Stimulated activated CD8-positive, alpha-beta memory T cell treated with anti-CD3 and anti-CD28 coated beads, Interleukin-2, amount 100 ng/mL, for 1 hour (primary cell): ENCODE results near the gene ADAMTS12.
A peak's percentile ranks its signal among the peaks of the same experiment; 100 is the strongest.
"Not testable (repeated sequence)": the region's sequence is repeated elsewhere in the genome, so short reads cannot be mapped to it uniquely, and the experiment has no call there.

Source experiments
- DNase-seq, 2 donors: peaks; one replicate each; pipeline ENCODE4 v3.0.0-alpha.2; 2020; ENCODE audit warnings: low read depth in 2 of 2

Gene ADAMTS12

DNA sequence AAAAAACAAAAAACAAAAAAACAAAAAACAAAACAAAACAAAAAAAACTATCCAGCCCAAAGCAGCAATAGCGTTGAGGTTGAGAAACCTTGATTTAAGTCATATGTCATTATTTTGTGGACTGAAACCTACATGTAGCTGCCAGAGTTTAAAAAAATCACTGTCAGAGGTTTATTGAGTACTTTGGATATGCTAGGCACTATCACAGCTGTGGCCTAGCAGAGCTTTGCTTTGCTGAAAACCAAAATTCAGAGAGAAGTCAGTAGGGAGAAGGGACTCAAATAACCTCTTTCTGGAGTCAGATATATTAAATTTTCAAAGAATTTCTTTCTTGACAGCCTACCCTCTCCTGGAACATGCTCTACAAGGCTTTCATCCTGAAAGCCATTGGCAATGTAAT is 299.5 kb downstream of the ADAMTS12 start:
- DNase-seq = no peak

- peak in 1 of 2 donors; percentile 18 for DNase-seq
These were observed 303.0 kb downstream of the ADAMTS12 start for GRCh38 chr5:33588654-33589372.

DNA sequence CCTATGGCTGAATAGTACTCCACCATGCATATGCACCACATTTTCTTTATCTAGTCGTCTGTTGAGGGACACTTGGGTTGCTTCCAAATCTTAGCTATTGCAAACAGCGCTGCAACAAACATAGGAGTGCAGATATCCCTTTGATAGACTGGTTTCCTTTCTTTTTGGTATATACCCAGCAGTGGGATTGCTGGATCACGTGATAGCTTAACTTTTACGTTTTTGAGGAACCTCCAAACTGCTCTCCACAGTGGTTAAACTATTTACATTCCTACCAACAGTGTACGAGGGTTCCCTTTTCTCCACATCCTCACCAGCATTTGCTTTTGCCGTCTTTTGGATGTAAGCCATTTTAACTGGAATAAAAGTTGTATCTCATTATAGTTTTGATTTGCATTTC is 308.5 kb downstream of the ADAMTS12 start:
- no peak for DNase-seq

DNA sequence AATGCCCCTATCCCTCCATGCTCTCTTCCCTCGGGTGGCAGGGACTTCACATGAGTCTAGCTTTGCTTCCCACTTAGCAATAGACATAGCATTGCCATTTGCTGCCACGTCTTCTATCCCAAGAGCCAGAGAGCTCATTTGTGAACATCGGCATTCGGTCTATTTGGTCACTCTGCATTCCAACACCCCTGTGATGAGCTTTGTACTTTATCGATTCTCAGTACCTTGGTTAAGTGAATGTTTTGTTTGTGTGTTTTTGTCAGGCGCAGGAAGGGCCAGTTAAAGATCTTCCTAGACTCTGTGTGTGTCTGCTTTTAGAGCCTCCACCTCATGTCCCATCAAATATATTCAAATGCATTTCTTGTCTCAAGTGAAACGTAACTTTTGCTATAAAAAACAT is 309.4 kb downstream of the ADAMTS12 start:
- no peak for DNase-seq

DNA sequence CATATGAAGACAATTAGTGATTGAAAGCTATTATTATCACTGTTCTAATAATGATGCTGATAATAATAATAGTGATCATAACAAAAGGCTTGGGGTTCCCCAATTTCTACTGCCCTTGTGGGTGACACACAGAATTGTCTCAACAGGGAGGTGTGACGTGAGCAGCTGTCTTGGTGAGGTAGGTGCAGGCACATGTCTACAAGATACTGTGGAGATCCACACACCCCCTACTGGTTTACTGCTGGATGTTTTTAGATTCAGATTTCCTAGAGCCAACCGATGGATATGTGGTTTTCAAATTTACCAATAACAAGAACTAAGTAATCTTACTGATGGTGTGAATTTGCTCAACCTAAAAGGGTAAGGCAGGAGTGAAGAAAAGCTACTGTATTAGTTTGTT is 312.0 kb downstream of the ADAMTS12 start:
- no peak for DNase-seq

DNA sequence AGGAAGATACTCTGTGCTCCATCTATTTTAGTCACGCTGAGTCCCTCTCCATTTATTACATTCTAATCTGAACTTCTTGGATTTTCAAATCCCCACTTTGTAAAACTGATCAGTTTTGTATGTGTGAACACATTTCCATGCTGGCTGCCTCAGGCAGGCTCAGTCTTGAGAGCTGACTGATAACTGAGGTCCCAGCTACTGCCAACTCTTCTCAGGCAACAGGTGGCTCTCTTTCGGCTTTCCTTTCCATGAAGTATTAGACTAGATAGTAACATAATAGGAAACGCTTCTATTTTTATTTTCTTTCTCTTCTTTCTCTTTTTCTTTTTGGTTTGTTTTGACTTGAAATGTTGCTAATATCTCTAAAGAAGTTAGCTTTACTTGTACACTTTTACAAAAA is 312.6 kb downstream of the ADAMTS12 start:
- DNase-seq = no peak

GRCh38 chr5:33576726-33577590 is 314.8 kb downstream of the ADAMTS12 start:
- DNase-seq = no peak

- DNase-seq = no peak
These were observed 326.5 kb downstream of the ADAMTS12 start for GRCh38 chr5:33565324-33565723.

DNA sequence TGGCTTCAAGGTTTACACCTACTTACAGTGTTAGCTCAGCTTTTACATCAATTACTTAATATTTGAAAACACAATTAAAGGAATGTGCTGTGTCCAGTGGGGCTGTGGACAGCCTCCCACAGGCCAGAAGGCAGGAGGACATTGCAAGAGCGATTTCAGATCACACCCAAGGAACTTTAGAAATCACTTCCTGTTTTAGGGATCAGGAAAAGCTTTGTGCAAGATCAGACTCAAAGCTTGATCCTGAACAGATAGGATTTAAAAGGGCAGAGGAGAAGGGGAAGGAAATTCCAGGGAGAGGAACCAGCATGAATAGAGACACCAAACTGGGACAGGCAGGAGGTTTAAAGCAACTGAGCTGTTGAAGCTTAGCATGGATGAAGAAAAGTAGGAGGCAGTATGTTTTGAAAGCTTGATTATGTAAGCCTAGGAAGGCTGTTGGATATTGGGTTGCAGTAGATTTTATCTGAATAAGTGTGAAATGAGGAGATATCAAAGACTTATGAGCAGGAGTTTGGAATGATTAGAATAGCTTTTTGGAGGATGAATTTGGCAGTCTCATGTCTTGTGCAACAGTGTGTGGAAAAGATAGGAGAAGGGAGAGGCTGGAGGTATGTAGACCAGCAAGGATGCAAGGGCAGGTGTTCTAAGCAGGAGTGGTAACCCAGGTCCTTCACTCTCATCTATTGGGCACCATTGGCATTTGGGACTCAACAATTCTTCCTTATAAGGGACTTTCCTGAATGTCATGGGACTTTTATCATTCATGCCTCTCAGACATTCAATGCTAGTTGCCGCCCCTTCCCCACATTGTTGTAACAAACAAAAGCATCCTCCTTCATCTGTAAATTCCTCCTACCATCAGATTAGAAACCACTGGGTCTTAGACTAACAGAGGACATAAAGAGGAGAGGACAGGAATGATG is 327.5 kb downstream of the ADAMTS12 start:
- DNase-seq = no peak

DNA sequence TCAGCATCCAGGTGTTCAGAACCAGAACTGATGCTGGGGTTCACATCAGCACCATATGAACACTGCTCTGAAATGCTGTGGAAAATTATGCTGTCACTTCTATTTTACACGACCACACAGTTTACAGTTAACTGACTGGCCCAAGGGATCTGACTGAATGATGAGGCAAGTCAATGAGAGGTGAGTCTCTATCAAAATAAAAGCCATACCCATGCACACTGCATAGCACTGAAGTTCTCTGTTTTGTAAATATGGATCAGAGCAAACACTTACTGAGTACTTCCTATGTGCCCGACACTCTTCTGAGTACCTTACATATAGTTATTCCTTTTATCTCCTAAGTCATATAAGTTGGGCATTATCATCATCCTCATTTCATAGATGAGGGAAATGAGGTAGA is 328.3 kb downstream of the ADAMTS12 start:
- no peak for DNase-seq

DNA sequence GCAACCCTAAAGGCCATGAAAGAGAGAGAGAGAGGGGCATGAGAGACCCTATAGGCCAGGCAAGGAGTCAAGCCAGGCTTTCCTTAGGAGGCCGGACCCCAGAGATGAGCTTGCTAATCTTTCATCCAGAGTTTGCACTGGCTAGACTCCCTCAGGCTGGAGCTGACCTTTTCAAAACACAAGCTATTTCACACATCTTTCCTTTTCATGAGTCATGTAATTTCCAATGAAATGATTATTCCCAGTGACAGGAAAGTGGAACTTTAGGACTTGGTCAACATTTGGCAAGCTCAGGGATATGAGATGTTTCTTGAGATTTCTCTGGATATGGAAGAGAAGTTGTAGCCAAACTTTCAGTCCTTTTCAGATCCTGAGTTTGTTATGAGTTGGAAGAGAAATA is 333.3 kb downstream of the ADAMTS12 start:
- DNase-seq = no peak

GRCh38 chr5:33557605-33558004 is 334.2 kb downstream of the ADAMTS12 start:
- DNase-seq = no peak

- no peak for DNase-seq
These were observed 335.2 kb downstream of the ADAMTS12 start for GRCh38 chr5:33556330-33557328.

- no peak for DNase-seq
These were observed 341.7 kb downstream of the ADAMTS12 start for GRCh38 chr5:33549982-33550567.

DNA sequence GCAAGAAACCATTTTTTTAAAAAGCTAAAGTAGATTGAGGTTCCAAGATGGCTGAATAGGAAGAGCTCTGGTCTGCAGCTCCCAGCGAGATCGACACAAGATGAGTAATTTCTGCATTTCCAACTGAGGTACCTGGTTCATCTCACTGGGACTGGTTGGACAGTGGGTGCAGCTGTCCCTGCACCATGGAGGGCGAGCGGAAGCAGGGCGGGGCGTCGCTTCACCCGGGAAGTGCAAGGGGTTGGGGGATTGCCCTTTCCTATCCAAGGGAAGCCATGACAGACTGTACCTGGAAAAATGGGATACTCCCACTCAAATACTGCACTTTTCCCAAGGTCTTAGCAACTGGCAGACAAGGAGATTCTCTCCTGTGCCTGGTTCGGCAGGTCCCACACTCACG is 352.0 kb downstream of the ADAMTS12 start:
- not testable (repeated sequence) for DNase-seq

- no peak for DNase-seq
These were observed 352.6 kb downstream of the ADAMTS12 start for GRCh38 chr5:33539212-33539611.

- DNase-seq = no peak
These were observed 353.6 kb downstream of the ADAMTS12 start for GRCh38 chr5:33538201-33538600.

DNA sequence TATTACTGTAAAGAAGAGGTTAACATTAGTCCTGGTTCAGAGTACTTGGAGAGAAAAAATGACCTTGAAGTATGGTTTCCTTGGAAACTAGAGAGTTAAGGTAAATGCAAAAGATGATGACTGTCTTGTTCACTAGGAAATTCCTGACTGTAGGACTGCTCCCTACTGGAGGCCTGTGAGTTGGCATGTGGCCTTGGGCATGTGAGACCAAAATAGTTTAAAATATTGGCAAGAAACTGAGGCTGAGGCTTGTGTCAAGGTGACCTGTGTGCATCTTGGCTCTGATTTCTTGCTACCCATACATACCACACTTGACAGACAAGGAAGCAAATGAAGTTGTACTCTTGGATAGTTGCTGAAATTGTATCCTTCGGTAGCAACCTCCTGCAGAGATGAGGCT is 354.6 kb downstream of the ADAMTS12 start:
- DNase-seq = no peak

- no peak for DNase-seq
These were observed 355.0 kb downstream of the ADAMTS12 start for GRCh38 chr5:33536802-33537201.

DNA sequence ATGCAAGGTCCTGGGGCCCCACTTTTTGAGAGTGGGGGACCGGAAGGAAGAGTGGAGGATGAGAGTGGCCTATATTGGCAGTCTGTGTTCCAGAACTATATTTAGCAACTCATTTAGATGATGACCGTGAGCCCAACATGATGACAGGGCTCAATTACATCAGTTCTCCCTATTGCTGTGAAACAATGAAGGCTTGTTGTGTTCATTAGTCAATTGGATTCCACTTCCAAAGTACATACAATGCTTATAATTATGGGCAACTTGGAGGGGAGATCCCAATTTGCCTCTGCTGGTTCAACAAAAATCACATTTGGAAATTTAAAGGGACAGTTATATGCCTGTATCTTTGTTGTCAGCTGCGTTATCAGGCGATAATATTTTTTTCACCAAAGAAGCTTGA is 360.0 kb downstream of the ADAMTS12 start:
- DNase-seq = no peak

DNA sequence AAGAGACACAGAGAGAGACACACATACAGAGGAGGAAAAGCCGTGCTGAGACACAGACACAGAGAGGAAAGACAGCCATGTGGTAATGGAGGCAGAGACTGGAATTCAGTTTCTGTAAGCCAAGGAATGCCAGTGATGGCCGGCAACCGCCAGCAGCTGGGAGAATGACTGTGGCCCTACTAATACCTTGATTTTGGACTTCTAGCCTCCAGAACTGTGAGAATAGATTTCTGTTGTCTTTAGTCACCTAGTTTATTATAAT is 360.8 kb downstream of the ADAMTS12 start:
- DNase-seq = no peak
